Measurements from ENCODE around the gene PEPD.

DNA sequence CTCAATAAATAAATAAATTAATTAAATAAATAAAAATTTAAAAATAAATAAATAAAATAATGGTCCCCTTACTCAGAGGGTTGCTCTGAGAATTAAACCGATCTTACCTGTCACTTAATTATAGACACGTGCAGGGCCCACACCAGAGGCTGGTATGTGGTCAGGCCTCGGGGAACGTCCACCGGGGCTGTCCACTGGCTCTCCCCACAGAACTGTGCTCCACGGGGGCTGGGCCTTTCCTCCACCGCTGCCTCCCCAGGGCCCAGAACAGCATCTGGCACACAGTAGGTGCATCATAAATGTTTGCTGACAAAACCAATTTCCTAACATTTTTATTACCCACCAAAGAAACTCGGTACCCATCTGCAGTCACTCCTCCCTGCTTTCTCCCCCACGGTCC lies 78.9 kb downstream of the PEPD start:
- TF ChIP-seq GATA2 (IDR thresholded peaks at IDR 0.05; ENCODE audit: low read depth, low read length) = no peak
- TF ChIP-seq GATA3 (IDR thresholded peaks at IDR 0.05; ENCODE audit: low read depth, low read length) = no peak

Data from SH-SY5Y (cell line).